Measurements from ENCODE around the gene CDADC1. TPM values are rescaled to one million over a fixed set of nuclear protein-coding genes. Genes with fewer than 3 reads are reported as not detected.

CDADC1 gene
- total and polyA plus RNA-seq, 2 of the 13 experiments (the other 11 are each of a cell fraction or from before 2014, with no cell fraction given), result 2.4 to 9.0 TPM

DNA sequence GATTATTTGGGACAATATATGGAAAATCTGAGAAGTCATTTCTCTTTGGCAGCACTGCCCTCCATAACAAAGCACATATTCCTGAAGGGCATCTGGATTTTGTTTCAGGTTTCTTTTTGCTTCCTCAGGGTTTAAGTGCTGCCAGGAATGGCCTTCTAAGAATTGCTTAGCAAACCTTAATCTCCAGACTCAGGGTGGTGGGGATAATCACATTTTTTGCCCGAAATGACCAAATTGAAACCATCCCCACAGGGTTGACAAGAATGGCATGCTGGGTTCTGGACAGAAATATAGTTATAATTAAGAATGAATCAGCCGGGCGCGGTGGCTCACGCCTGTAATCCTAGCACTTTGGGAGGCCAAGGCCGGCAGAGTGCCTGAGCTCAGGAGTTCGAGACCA is 6.4 kb upstream of the CDADC1 start:
- in situ Hi-C loops (cut with HindIII; ENCODE audit: extremely low pct_ligation_motif_present, low pct_unique_long_range_greater_than_20kb), result no loop called here
- no peaks in the 10 kb centered on the region for H3K79me2 ChIP-seq (ENCODE audit: insufficient read depth, low read length)
- ATAC-seq, result no peak
- no peaks in the 10 kb centered on the region for H3K4me1 ChIP-seq (ENCODE audit: insufficient read depth, low read length)
- H3K4me2 ChIP-seq (ENCODE audit: low read depth, low read length), result no peak overlapping the region
- no peak for FAIRE-seq
- H3K4me3 ChIP-seq (replicated peaks in 1 of 3; ENCODE audit: insufficient read depth in 1 of 3, low read depth in 2 of 3, low read length in 3 of 3), result no peak overlapping the region
- no peak overlapping the region for H2AFZ ChIP-seq (ENCODE audit: low read length)
- H3K27me3 ChIP-seq (ENCODE audit: control insufficient read depth in 1 of 2, insufficient read depth in 2 of 2, low read length in 2 of 2), result no peaks in the 10 kb centered on the region
- TF ChIP-seq, protein P1, sequence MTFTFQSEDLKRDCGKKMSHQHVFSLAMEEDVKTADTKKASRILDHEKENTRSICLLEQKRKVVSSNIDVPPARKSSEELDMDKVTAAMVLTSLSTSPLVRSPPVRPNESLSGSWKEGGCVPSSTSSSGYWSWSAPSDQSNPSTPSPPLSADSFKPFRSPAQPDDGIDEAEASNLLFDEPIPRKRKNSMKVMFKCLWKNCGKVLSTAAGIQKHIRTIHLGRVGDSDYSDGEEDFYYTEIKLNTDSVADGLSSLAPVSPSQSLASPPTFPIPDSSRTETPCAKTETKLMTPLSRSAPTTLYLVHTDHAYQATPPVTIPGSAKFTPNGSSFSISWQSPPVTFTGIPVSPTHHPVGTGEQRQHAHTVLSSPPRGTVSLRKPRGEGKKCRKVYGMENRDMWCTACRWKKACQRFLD (CRISPR knock-in tag; IDR thresholded peaks at IDR 0.05; ENCODE audit: borderline replicate concordance), result no peak
- TF ChIP-seq SIN3B (IDR thresholded peaks at IDR 0.05; ENCODE audit: low read length), result no peak
- no peak for TF ChIP-seq RARG (CRISPR knock-in tag; IDR thresholded peaks at IDR 0.05; ENCODE audit: low read depth)
- TF ChIP-seq, protein P2, sequence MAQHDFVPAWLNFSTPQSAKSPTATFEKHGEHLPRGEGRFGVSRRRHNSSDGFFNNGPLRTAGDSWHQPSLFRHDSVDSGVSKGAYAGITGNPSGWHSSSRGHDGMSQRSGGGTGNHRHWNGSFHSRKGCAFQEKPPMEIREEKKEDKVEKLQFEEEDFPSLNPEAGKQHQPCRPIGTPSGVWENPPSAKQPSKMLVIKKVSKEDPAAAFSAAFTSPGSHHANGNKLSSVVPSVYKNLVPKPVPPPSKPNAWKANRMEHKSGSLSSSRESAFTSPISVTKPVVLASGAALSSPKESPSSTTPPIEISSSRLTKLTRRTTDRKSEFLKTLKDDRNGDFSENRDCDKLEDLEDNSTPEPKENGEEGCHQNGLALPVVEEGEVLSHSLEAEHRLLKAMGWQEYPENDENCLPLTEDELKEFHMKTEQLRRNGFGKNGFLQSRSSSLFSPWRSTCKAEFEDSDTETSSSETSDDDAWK (CRISPR knock-in tag; IDR thresholded peaks at IDR 0.05), result no peak
- TF ChIP-seq NFKB2 (CRISPR knock-in tag; IDR thresholded peaks at IDR 0.05; ENCODE audit: borderline replicate concordance), result no peak
- no peak for TF ChIP-seq ZBTB8A (CRISPR knock-in tag; IDR thresholded peaks at IDR 0.05; ENCODE audit: borderline replicate concordance, low read depth)
- no peak for TF ChIP-seq TBL1XR1 (IDR thresholded peaks at IDR 0.05; ENCODE audit: borderline replicate concordance, low read length, partially characterized antibody)
- no peaks in the 10 kb centered on the region for H3K9me3 ChIP-seq (ENCODE audit: low read length)
- DNase-seq (ENCODE audit: low spot score), result no peak
- 71% methylated on average over 7 of the region's 7 CpGs for WGBS (ENCODE audit: low lambda C conversion rate)
- intact Hi-C loops (cut with micrococcal nuclease; ENCODE audit: unreplicated experiment), result no loop called here
- H3K36me3 ChIP-seq (replicated peaks in 1 of 2; ENCODE audit: control insufficient read depth in 1 of 2, insufficient read depth in 2 of 2, low read length in 2 of 2), result no peaks in the 10 kb centered on the region
- no peak overlapping the region for H3K27ac ChIP-seq (ENCODE audit: extremely low read length, insufficient read depth, low read length)
- POLR2A ChIA-PET, result no interaction called here
- BruUV-seq (replicated peaks), result no TSS peak
- H3K9ac ChIP-seq (ENCODE audit: insufficient read depth, low read depth, low read length), result no peak overlapping the region
- H4K20me1 ChIP-seq (ENCODE audit: insufficient read depth, low read length), result no peaks in the 10 kb centered on the region
- CTCF ChIA-PET (ENCODE audit: low intra/inter-chr PET ratio, low total read pairs), result no interaction called here

Measured in HepG2 (cell line).